Peyer's patch (tissue), 4 donors: ENCODE data around the gene MIDN. TPM values are rescaled to one million over a fixed set of nuclear protein-coding genes. Genes with fewer than 3 reads are reported as not detected.
"Not testable (repeated sequence)": the region's sequence is repeated elsewhere in the genome, so short reads cannot be mapped to it uniquely, and the experiment has no call there.

Source experiments
- DNase-seq, 3 donors: peaks; one replicate each; pipeline ENCODE4 v3.0.0-alpha.2; 2017 to 2019
- H3K27ac ChIP-seq, 4 donors: fragments of 200-600 bp; sonication (generic); one replicate each; pipeline ENCODE4 v1.5.1; 2016 to 2019
- H3K27me3 ChIP-seq, 2 donors: fragments of 200-600 bp; sonication (generic); one replicate each; pipeline ENCODE4 v1.5.1; 2019
- H3K36me3 ChIP-seq, 3 donors: fragments of 200-600 bp; sonication (generic); one replicate each; pipeline ENCODE4 v1.5.1; 2016 to 2019
- H3K4me1 ChIP-seq, 4 donors: fragments of 200-600 bp; sonication (generic); one replicate each; pipeline ENCODE4 v1.5.1; 2016 to 2019
- H3K4me3 ChIP-seq, 4 donors: fragments of 200-600 bp; sonication (generic); 1 replicate in 3 of 4; 2 replicates in 1 of 4; pipeline ENCODE4 v1.5.1; 2016 to 2019; ENCODE audit warnings: mild to moderate bottlenecking in 1 of 4
- H3K9me3 ChIP-seq, 4 donors: fragments of 200-600 bp; sonication (generic); one replicate each; pipeline ENCODE4 v1.5.1; 2016 to 2019; ENCODE audit warnings: mild to moderate bottlenecking in 1 of 4
- POLR2A ChIP-seq, 2 donors: fragments of 450-650 bp; IDR thresholded peaks; one replicate each; pipeline ENCODE4 v1.5.1; 2017; ENCODE audit warnings: antibody characterized with exemption in 2 of 2, mild to moderate bottlenecking in 2 of 2, moderate library complexity in 2 of 2
- total RNA-seq, 4 donors: library from RNA; depleted of rRNA; stranded (reverse); fragments of >200 nt; gene quantifications; one replicate each; pipeline ENCODE4 v1.1.0, GENCODE V29; 2016
- TF ChIP-seq, protein P1 (sequence below), 6 experiments: fragments of 450-650 bp in 4 of 6; fragments of 200-600 bp in 2 of 6; sonication (generic) in 1 of 6; IDR thresholded peaks; one replicate each; pipeline ENCODE4 v1.5.1; 2017 to 2019; ENCODE audit warnings: antibody characterized with exemption in 6 of 6, mild to moderate bottlenecking in 3 of 6, moderate library complexity in 1 of 6

The MIDN gene
- total RNA-seq, 4 donors from 2014 or later: 34.7 to 205 (median 98.9) TPM

DNA sequence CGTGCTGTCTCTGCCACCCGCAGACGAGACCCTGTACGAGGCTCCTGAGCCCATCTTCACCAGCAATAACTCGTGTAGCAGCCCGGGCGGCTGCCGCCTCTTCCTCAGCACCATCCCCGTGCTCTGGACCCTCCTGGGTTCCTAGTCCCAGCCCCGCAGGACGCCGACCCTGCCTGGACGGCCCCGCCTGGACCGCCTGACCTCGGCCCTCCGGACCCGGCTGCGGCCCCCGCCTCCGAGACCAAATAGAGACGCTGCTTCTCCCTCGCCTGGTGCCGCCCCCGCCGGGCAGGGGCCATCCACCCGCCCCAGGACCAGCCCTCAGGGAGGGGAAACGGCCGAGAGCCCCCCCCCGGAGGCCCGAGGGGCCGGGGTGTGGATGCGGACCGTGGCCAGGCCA, 51.4 kb downstream of the MIDN start:
- Histone ChIP-seq H3K27ac (no peak overlapping the region), H3K4me1 (peaks cover 0 to 20% (median 6%) of the 10 kb centered on the region in 4 donors), H3K27me3 (peaks cover 0 to 10% of the 10 kb centered on the region in 2 donors), H3K36me3 (peaks cover 0 to 17% (median 0%) of the 10 kb centered on the region in 3 donors), H3K9me3 (no peaks in the 10 kb centered on the region), H3K4me3 (no peak overlapping the region)
- no peak for DNase-seq
- TF ChIP-seq, protein P1, sequence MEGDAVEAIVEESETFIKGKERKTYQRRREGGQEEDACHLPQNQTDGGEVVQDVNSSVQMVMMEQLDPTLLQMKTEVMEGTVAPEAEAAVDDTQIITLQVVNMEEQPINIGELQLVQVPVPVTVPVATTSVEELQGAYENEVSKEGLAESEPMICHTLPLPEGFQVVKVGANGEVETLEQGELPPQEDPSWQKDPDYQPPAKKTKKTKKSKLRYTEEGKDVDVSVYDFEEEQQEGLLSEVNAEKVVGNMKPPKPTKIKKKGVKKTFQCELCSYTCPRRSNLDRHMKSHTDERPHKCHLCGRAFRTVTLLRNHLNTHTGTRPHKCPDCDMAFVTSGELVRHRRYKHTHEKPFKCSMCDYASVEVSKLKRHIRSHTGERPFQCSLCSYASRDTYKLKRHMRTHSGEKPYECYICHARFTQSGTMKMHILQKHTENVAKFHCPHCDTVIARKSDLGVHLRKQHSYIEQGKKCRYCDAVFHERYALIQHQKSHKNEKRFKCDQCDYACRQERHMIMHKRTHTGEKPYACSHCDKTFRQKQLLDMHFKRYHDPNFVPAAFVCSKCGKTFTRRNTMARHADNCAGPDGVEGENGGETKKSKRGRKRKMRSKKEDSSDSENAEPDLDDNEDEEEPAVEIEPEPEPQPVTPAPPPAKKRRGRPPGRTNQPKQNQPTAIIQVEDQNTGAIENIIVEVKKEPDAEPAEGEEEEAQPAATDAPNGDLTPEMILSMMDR (IDR thresholded peaks at IDR 0.05): no peak
- TF ChIP-seq POLR2A (IDR thresholded peaks at IDR 0.05): no peak

DNA sequence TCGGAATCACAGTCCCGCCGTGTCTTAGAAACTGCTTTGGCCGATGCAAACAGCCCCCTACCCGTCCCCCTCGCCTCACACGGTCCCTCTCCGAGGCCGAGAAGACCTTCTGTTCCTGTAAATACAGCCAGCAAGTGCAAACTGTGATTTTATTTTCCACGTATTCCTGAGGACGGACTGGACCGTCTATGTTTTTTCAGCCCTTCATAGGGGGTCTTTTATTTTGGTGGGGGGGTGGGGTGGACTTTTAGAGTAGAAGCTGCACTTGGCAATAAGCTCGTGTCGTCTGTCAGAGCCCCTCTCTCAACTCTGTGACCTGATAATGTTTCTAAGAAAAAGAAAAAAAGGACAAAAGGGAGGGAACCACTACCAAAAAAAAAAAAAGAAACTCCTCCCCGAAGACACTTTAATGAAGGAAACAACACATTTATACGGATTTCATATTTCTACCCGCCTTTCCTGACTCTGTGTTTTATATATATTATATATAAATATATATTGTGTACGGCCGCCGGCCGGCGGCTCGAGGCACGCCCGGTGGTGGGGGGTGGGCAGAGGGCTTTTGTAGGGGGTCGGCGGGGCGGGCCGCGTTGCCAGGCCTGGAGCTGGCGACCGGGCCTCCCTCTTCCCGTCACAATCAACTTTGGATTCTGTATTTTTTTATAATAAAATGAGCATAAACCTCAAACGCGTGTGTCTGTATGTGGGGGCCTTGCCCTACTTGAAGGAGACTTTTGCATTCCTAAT, 52.5 kb downstream of the MIDN start:
- Histone ChIP-seq H3K4me1 (peaks cover 0 to 12% (median under 1%) of the 10 kb centered on the region in 4 donors), H3K27ac (no peak overlapping the region), H3K4me3 (no peak overlapping the region), H3K27me3 (peaks cover 0 to 1% of the 10 kb centered on the region in 2 donors), H3K36me3 (peaks cover 0 to 10% (median 0%) of the 10 kb centered on the region in 3 donors), H3K9me3 (no peaks in the 10 kb centered on the region)
- TF ChIP-seq POLR2A (IDR thresholded peaks at IDR 0.05): no peak
- TF ChIP-seq, protein P1 (IDR thresholded peaks at IDR 0.05): no peak
- DNase-seq: no peak

DNA sequence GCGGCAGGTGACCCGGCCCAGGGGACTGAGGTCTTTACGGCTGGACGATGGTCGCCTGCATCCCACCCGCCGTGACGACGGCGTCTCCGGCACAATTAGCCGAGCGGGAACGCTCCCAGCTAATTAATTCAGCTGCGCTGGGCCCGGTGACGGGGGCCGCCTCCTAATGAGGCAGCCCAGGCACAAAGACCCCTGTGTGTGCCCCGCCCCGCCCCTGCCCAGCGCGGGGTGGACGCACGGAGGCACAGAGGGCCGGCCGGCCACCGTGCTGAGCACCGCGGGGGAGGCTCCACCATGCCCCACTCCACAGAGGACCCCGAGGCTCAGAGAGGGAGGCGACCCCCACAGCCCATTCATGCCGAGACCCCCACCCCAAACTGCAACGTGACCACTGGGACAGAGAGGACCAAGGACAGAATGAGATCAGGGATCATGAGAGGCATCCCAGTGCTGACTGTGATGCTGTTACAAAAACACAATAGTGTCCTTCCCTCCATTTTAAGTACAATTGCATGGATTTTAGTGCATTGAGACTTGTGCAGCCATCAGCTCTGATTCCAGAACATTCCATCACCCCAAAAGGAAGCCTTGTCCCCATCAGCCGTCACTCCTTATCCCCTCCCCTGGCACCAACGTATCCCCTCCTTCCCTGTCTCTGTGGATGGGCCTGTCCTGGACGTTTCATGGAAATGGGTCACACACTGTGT, 54.3 kb downstream of the MIDN start:
- Histone ChIP-seq H3K4me1 (peaks cover 0 to 12% (median 0%) of the 10 kb centered on the region in 4 donors), H3K9me3 (no peaks in the 10 kb centered on the region), H3K4me3 (no peak overlapping the region), H3K36me3 (no peaks in the 10 kb centered on the region), H3K27me3 (no peaks in the 10 kb centered on the region), H3K27ac (no peak overlapping the region)
- DNase-seq: no peak
- TF ChIP-seq POLR2A (IDR thresholded peaks at IDR 0.05): no peak
- TF ChIP-seq, protein P1 (IDR thresholded peaks at IDR 0.05): no peak

DNA sequence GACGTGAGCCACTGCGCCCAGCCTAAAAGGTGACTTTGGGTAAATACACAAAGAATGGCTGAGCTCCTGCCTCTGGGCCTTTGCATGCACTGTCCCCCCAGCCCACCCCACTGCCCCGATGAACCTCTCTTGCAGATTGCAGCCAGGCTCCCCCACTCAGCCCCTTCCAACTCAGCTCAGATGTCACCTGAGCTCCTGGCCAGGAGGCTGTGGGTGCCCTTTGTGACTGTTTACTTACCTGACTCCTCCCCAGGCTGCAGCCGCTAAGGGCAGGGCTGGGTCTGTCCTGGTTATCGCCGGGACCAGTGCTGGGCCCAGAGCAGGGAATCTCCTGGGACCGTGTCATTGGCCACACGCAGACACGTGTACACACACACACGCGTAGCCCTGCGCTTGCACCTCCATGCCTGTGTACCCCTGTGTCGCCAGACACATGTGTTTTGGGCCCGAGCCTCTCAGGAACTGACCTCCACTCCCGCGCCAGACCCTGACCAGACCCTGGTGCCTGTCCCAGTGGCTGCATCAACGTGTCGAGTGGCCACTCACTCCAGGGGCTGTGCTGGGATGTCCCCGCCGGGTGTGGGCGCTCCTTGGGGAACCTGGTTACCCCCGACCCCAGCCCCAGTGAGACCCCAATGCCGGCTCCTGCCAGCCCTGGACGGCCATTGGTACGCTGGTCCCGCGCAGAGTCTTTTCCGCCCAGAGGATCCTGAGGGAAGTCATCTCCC, 56.0 kb downstream of the MIDN start:
- no peaks in the 10 kb centered on the region for H3K36me3 ChIP-seq
- no peak overlapping the region for H3K4me3 ChIP-seq
- TF ChIP-seq, protein P1 (IDR thresholded peaks at IDR 0.05): no peak
- H3K9me3 ChIP-seq: no peaks in the 10 kb centered on the region
- H3K27me3 ChIP-seq: no peaks in the 10 kb centered on the region
- DNase-seq: peak in 2 of 3 donors; percentile 69 to 79
- H3K4me1 ChIP-seq: peaks cover 0 to 12% (median 0%) of the 10 kb centered on the region in 4 donors
- H3K27ac ChIP-seq: no peak overlapping the region

DNA sequence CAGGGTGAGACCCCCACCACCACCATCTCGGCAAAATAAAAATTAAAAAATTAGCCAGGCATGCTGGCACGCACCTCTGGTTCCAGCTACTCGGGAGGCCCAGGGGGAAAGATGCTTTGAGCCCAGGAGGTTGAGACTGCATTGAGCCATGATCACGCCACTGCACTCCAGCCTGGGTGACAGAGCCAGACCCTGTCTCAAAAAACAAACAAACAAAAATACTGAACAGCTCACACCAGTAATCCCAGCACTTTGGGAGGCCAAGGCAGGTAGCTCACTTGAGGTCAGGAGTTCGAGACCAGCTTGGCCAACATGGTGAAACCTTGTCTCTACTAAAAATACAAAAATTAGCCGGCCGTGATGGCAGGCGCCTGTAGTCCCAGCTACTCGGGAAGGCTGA, 57.0 kb downstream of the MIDN start:
- H3K4me1 ChIP-seq: peaks cover 0 to 12% (median 0%) of the 10 kb centered on the region in 4 donors
- H3K27ac ChIP-seq, H3K4me3 ChIP-seq, H3K36me3 ChIP-seq, DNase-seq, H3K27me3 ChIP-seq, H3K9me3 ChIP-seq: not testable (repeated sequence)
